LoVo (cell line): ENCODE results near the gene ZNF688.
"Not testable (repeated sequence)": the region's sequence is repeated elsewhere in the genome, so short reads cannot be mapped to it uniquely, and the experiment has no call there.

Source experiments
- DNase-seq: peaks from one replicate; pipeline ENCODE4 v3.0.0-alpha.2; 2016; ENCODE audit warnings: low spot score

Gene ZNF688

DNA sequence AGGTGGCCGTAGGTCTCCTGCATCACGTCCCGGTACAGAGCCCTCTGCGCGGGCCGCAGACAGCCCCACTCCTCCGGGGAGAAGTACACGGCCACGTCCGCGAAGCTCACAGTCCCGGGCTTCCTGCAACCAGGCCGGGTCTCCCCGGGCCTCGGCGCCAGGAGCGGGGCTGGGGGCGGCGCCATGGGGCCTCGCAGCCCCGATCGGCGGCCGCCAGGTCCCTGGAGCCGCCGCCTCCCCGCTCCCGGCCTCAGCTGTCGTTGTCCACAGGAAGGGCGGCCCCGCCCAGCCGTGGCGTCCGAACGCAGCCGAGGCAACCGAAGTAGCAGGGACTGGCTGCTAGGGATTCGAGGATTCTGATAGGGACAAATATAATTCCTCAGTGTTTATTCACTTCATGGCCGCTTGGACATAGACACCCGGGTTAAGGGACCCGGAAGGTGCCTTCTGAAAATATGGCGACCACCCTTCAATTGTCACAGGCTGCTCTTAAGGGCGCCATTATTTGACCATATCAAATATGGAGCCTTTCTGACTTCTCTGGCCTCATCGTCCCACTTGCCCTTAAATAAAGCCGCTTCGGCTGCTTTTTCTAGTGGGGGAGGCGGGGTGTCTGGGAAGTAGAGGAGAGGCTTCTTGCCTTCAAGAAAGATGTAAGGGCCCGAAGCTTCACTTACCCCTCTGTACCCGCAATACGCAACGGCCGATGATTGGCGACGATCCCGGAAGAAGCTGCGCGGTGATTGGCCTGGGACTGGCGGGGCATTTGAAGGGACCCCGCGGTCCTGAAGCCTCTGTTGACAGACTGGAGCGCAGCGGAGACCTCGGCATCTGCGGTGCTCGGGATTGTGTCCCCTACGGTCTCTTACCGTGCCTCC lies at the start of gene ZNF688:
Gene ZNF688 (minus strand): TSS at position 270 of the 878 bp plus-strand sequence. CDS start 85 bp downstream, at position 185.
- peak; percentile 95 for DNase-seq

DNA sequence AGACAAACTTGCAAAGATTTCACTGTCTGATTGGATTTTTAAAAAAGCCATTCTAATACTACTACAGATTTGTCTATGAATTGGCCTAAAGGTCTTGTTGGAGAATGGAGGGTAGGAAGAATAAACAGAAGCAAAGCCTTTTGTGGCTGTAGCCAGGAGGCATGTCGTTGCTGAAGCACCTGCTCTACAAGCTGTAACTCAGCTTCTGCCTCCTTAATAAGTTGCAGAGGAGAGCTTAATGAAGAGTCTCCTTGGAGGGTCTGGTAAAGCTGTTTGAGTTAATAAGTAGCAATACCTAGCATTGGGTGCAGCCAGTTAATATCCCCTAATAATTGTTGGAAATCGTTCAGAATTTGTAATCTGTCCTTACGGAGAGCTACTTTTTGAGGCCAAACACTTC lies 48.7 kb upstream of the ZNF688 start:
- no peak for DNase-seq

DNA sequence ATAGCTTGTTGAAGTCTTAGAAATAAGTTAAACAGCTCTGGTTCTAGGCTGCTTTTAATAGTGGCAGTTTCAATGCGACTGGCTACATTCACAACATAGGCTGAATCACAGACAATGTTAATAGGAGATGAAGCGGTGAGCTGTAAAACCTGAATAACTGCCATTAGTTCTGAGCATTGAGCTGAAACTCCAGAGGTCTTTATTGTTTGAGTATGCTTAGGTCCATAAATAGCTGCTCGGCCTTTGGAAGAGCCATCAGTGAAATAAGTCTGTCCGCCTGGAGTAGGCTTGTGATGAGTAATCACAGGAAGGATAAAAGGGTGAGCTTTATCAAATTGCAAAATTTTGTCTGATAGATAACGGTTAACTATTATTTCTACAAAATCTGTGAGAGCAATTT lies 48.1 kb upstream of the ZNF688 start:
- no peak for DNase-seq

GRCh38 chr16:30619202-30619601 lies 47.7 kb upstream of the ZNF688 start:
- DNase-seq, result no peak

DNA sequence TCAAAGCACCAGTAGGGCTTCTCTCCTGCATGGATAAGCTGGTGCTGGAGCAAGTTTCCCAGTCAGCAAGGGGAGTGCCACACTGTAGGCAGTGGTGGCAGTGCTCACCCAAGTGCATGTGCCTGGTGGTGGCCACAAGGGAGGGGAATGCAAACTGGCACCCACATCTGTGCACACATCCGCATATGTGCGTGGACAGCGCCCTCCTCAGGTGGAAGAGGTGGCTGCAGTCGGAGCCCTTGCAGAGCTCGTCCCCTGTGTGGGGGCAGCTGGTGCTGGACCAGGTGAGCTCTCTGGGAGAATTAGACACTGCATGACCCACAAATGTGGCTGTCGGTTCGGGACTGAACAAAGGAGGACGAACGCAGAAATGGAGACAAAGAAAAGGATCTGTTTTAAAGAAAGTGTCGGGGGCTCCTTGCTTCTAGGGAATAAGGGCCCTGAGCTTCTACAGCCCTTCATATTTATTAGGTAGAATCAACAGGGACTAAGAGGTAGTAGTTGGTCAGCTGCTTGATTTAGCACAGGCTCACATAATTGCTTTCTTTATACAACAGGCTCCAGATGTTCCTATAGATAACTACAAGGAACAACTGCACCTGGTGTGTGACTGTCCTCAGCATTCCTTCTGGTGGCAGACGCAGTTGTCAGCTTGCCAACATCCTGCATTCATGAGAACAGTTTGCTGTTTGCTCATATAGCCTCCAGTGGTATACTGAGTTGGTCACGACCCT lies 44.0 kb upstream of the ZNF688 start:
- DNase-seq, result no peak

GRCh38 chr16:30609926-30610839 lies 38.7 kb upstream of the ZNF688 start, which contains the start of gene ZNF689:
Gene ZNF689 (minus strand): TSS chr16:30610389. CDS start chr16:30610041, 348 bp downstream.
- DNase-seq, result peak; percentile 96

- no peak for DNase-seq
Observed at GRCh38 chr16:30609002-30609925, 37.8 kb upstream of the ZNF688 start.

GRCh38 chr16:30606004-30606403 lies 34.5 kb upstream of the ZNF688 start:
- DNase-seq, result no peak

- no peak for DNase-seq
Observed at GRCh38 chr16:30605158-30605557, 33.6 kb upstream of the ZNF688 start.

GRCh38 chr16:30604316-30604947 lies 32.9 kb upstream of the ZNF688 start:
- no peak for DNase-seq

DNA sequence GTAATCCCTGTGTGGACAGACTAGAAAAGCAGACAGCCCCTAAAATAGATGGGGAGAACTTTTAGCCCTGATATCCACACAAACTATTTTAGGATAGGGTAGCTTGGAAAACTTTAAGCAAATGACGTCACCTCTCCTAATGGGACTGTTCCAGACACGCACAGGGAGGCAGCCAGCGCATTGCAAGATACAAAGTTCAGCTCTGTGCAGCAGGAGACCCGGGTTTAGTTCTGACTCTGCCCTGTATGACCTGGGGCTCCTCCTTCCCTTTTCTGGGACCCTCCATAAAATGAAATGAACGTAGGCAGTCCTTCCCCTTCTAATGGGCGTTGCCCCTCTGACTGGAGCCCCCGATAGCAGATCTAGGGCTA lies 32.4 kb upstream of the ZNF688 start:
- DNase-seq, result no peak

DNA sequence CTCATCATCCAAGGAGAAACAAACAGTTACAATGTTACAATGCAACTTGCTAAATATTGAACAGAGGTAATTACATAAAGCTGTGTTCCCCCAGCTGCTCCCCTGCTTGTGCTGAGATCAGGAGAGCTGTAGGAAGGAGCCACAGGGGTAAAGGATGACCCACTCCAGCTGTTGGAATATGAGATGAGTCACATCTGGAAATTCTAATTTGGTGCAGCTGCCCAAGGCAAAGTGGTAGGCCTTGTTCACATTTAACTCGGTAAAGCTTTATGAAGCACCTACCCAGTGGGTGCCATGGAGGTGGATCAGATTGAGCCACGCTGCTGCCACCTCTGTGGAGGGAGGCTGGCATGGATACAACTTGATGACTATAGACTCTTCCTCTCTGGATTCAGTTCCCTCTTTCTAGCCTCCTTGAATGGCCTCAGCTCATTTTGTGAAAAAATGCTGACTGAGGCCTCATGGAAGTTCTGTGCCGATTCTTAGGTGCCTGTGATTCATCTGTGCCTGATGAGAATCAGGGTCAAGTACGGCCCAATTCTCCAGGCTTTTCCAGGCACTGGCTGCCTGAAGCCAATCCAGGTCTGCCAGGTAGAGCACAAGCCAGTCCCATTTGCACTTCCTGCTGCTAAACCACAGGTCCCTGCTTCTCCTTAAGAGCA lies 31.2 kb upstream of the ZNF688 start:
- DNase-seq, result no peak

DNA sequence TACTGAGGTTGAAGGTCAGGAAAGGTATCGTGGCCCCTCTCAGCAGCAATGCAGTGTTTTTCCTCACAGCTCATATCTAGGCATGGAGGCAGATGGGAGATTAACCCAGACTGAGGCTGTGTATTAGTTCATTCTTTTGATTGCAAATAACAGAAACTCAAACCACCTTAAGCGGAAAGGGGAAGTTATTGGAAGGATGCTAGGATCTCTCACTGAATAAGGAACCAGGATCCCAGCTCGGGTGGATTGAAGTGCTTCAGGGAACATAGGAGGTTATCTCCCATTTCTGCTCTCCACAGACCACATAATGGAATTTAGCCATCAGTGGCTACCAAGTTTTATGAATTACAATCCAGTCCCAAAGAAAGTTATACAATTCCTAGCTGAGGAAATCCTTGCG lies 30.5 kb upstream of the ZNF688 start:
- no peak for DNase-seq

- no peak for DNase-seq
Observed at GRCh38 chr16:30600929-30601328, 29.4 kb upstream of the ZNF688 start.

DNA sequence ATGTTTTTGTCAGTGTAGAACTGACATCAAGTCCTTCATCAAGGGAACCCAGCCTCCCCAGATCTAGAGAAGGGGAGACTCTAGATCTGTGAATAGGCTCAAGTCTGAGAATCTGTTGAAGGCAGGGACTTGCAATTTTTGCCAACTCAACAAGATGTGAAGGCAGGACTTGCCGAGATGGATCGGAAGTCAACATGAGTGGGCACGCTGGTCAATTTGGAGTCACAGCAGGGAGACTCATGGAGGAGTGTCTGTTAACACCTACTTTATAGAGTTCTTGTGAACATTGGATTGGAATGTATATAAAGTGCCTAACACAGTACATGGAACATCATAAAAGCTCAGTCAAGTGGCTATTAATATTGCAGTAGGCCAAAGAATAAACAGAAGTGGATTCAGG lies 28.7 kb upstream of the ZNF688 start:
- DNase-seq, result no peak

GRCh38 chr16:30592871-30593270 lies 21.4 kb upstream of the ZNF688 start:
- DNase-seq, result no peak

GRCh38 chr16:30590869-30591268 lies 19.4 kb upstream of the ZNF688 start:
- not testable (repeated sequence) for DNase-seq

DNA sequence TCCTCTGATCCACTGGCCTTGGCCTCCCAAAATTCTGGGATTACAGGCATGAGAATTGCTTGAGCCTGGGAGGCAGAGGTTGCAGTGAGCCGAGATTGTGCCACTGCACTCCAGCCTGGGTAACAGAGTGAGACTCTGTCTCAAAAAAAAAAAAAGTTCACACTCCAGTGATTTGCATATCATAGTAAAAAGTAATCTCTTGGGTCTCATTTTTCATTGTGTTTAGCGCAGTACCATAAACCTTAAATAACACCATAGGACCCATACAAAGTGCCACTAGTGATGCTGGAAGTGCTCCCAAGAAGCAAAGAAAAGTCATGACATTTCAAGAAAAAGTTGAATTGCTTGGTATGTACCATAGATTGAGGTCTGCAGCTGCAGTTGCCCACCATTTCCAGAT lies 18.1 kb upstream of the ZNF688 start:
- DNase-seq, result not testable (repeated sequence)

- no peak for DNase-seq
Observed at GRCh38 chr16:30588651-30589050, 17.1 kb upstream of the ZNF688 start.
